HL-60 (cell line): ENCODE data around the gene PON1.

Experiments
- DNase-seq, 2 experiments: peaks; one replicate each; pipeline ENCODE4 v3.0.0-alpha.2; 2010 to 2020; ENCODE audit warnings: low read depth in 1 of 2, low spot score in 1 of 2
- H3K27ac ChIP-seq: fragments of 250-450 bp; sonication (Bioruptor Pico); replicated peaks from 2 replicates; pipeline ENCODE4 v1.5.1; 2020; ENCODE audit warnings: mild to moderate bottlenecking, moderate library complexity
- H3K27me3 ChIP-seq: fragments of 250-450 bp; sonication (Bioruptor Pico); 2 replicates; pipeline ENCODE4 v1.5.1; 2021; ENCODE audit warnings: mild to moderate bottlenecking, moderate library complexity; ENCODE audit not compliant: insufficient read depth, poor library complexity, severe bottlenecking
- H3K4me3 ChIP-seq: replicated peaks from 2 replicates; pipeline ENCODE4 v1.5.1; 2011; ENCODE audit warnings: mild to moderate bottlenecking, control low read depth, low read length; ENCODE audit not compliant: insufficient read depth
- GABPA ChIP-seq: IDR thresholded peaks from 2 replicates; pipeline ENCODE4 v1.6.1; 2012; ENCODE audit warnings: low read depth
- POLR2AphosphoS5 ChIP-seq: IDR thresholded peaks from 2 replicates; pipeline ENCODE4 v1.6.1; 2012; ENCODE audit warnings: low read depth
- SPI1 ChIP-seq: IDR thresholded peaks from 2 replicates; pipeline ENCODE4 v1.6.1; 2012; ENCODE audit warnings: low read depth, mild to moderate bottlenecking, borderline replicate concordance
- TF ChIP-seq, protein P1 (sequence below): IDR thresholded peaks from one replicate; pipeline ENCODE4 v1.5.1; 2011; ENCODE audit warnings: low read length, control low read depth, inconsistent platforms; ENCODE audit not compliant: insufficient read depth
- TF ChIP-seq, protein P2 (sequence below): IDR thresholded peaks from 2 replicates; pipeline ENCODE4 v1.6.1; 2012; ENCODE audit warnings: low read depth; ENCODE audit not compliant: insufficient replicate concordance

Gene PON1

DNA sequence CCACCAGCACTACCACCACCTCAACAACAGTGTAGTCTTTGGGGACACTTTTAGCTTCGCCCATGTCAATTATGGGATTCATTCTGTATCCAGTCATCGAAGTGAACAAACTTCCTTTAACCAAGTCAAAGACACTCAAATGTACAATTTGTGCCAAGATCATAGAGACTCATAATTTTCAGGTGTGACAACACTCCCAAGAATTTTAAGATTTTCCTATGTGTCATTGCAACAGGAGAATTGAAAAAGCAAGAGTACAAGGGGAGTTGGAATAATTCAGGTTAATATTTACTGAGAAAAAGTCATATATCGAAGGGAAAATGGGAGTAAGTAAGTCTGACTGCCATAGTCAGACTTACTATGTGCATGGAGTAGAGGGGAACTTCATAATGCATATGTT, 26.2 kb downstream of the PON1 start:
- no peak overlapping the region for H3K27ac ChIP-seq
- TF ChIP-seq GABPA (no peak), POLR2AphosphoS5 (no peak), SPI1 (no peak)
- TF ChIP-seq, protein P1, sequence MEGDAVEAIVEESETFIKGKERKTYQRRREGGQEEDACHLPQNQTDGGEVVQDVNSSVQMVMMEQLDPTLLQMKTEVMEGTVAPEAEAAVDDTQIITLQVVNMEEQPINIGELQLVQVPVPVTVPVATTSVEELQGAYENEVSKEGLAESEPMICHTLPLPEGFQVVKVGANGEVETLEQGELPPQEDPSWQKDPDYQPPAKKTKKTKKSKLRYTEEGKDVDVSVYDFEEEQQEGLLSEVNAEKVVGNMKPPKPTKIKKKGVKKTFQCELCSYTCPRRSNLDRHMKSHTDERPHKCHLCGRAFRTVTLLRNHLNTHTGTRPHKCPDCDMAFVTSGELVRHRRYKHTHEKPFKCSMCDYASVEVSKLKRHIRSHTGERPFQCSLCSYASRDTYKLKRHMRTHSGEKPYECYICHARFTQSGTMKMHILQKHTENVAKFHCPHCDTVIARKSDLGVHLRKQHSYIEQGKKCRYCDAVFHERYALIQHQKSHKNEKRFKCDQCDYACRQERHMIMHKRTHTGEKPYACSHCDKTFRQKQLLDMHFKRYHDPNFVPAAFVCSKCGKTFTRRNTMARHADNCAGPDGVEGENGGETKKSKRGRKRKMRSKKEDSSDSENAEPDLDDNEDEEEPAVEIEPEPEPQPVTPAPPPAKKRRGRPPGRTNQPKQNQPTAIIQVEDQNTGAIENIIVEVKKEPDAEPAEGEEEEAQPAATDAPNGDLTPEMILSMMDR: no peak
- TF ChIP-seq, protein P2, sequence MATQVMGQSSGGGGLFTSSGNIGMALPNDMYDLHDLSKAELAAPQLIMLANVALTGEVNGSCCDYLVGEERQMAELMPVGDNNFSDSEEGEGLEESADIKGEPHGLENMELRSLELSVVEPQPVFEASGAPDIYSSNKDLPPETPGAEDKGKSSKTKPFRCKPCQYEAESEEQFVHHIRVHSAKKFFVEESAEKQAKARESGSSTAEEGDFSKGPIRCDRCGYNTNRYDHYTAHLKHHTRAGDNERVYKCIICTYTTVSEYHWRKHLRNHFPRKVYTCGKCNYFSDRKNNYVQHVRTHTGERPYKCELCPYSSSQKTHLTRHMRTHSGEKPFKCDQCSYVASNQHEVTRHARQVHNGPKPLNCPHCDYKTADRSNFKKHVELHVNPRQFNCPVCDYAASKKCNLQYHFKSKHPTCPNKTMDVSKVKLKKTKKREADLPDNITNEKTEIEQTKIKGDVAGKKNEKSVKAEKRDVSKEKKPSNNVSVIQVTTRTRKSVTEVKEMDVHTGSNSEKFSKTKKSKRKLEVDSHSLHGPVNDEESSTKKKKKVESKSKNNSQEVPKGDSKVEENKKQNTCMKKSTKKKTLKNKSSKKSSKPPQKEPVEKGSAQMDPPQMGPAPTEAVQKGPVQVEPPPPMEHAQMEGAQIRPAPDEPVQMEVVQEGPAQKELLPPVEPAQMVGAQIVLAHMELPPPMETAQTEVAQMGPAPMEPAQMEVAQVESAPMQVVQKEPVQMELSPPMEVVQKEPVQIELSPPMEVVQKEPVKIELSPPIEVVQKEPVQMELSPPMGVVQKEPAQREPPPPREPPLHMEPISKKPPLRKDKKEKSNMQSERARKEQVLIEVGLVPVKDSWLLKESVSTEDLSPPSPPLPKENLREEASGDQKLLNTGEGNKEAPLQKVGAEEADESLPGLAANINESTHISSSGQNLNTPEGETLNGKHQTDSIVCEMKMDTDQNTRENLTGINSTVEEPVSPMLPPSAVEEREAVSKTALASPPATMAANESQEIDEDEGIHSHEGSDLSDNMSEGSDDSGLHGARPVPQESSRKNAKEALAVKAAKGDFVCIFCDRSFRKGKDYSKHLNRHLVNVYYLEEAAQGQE: no peak
- H3K4me3 ChIP-seq: no peak overlapping the region
- DNase-seq: no peak
- H3K27me3 ChIP-seq: no peaks in the 10 kb centered on the region

DNA sequence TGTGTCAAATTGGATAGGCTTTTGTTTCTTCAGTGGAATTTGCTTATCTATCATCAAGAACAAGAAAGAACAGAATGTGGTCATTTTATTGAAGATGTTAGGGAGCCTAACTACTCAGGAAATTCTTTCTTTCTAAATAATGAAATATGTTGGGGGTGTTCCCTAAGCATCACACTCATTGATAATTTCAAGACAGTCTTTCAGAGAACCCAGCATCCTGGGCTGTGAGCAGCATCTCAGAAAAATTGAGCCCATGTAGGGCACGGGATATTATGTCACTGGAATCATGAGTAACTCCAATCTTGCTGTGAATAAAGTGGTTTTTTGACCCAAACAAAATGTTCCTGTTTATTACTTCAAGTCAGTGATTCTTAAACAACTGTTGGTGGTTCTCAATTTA, 27.3 kb downstream of the PON1 start:
- Histone ChIP-seq H3K27ac (no peak overlapping the region), H3K27me3 (no peaks in the 10 kb centered on the region), H3K4me3 (no peak overlapping the region)
- no peak for DNase-seq
- TF ChIP-seq POLR2AphosphoS5 (no peak), GABPA (no peak), SPI1 (no peak)
- TF ChIP-seq, protein P2: no peak
- TF ChIP-seq, protein P1: no peak

DNA sequence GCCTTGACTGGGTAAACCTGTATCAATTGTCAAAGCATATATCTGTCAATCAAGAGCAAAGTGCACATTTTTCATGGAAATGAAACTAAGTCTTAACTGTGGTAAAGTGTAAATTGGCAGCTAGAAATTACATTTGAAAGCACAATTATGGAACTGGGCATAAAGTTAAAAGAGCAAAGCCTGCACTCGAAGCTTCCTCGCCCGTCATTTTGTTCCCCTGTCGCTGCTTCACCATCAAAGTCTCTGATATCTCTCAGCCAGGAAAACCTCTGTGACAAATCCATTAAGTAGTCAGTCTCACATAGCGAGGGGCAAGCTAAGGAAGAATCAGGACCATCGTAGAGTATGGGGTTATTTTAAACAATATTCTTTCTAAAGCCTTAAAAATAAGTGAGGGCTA, 27.9 kb downstream of the PON1 start:
- TF ChIP-seq POLR2AphosphoS5: no peak
- TF ChIP-seq, protein P2: no peak
- no peak for TF ChIP-seq SPI1
- TF ChIP-seq, protein P1: no peak
- no peak for TF ChIP-seq GABPA
- DNase-seq: no peak
- H3K4me3 ChIP-seq: no peak overlapping the region
- H3K27ac ChIP-seq: no peak overlapping the region
- H3K27me3 ChIP-seq: no peaks in the 10 kb centered on the region
